ENCODE data around the gene ITGB3. TPM values are rescaled to one million over a fixed set of nuclear protein-coding genes. Genes with fewer than 3 reads are reported as not detected.

The ITGB3 gene
- total and polyA plus RNA-seq, 2 of the 8 experiments (the other 6 are each of a cell fraction or from before 2014, with no cell fraction given): 0.08 to 0.09 TPM

DNA sequence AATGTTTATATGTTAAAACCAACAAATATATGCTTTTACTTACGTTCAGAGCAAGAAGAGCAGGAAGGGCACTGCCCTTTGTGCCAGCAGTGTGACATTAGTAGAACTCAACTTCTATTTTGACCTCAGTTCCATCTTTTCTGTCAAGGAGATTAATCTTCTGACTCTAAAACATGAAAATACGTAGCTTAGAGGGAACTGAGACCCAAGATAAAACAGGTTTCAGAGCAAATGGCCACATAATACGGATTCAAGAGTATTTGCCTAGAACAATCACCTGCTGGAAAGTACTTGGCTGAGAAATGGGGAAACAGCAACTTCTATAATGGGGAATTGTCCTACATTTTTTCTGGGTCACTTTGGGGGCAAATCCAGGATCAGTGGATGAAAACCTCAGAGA, 22.3 kb upstream of the ITGB3 start:
- Histone ChIP-seq H3K4ac (replicated peaks; ENCODE audit: insufficient read length, low read depth, low read length) (no peak overlapping the region), H3K4me1 (replicated peaks in 1 of 4; ENCODE audit: control insufficient read depth in 3 of 4, insufficient read depth in 4 of 4, low read length in 3 of 4) (peaks cover 0 to 3% (median 3%) of the 10 kb centered on the region in 4 experiments; a peak in 3 of 7 replicates), H3K14ac (ENCODE audit: insufficient read length) (no peak overlapping the region), H3K79me2 (ENCODE audit: control insufficient read depth in 1 of 2, insufficient read depth in 2 of 2, low read length in 2 of 2) (no peaks in the 10 kb centered on the region), H2BK20ac (ENCODE audit: low read length) (no peak overlapping the region), H3K27ac (ENCODE audit: low read depth, low read length) (no peak overlapping the region), H2AK5ac (ENCODE audit: low read depth, low read length) (no peak overlapping the region), H3K36me3 (ENCODE audit: control insufficient read depth in 2 of 4, insufficient read depth in 4 of 4, low read length in 3 of 4) (no peaks in the 10 kb centered on the region), H4K20me1 (replicated peaks in 1 of 2; ENCODE audit: control insufficient read depth in 1 of 2, insufficient read depth in 2 of 2, low read length in 2 of 2) (no peaks in the 10 kb centered on the region), H3K23me2 (ENCODE audit: low read depth, low read length) (no peaks in the 10 kb centered on the region), H2BK12ac (ENCODE audit: low read depth, low read length) (no peak overlapping the region), H4K8ac (ENCODE audit: extremely low read depth, insufficient read depth, low read length) (no peak overlapping the region), H3K9ac (replicated peaks in 1 of 4; ENCODE audit: extremely low read depth in 1 of 4, low read depth in 3 of 4, low read length in 3 of 4) (no peak overlapping the region), H3K79me1 (ENCODE audit: low read depth, low read length) (no peaks in the 10 kb centered on the region), H3K27me3 (replicated peaks in 1 of 4; ENCODE audit: control insufficient read depth in 3 of 4, extremely low read depth in 1 of 4, insufficient read depth in 3 of 4, low read length in 3 of 4) (0 out of 7 replicates have a peak, but pooled peaks cover 0 to 1% (median 0%) of the 10 kb centered on the region in 4 experiments), H3K56ac (replicated peaks; ENCODE audit: insufficient read length, low read depth, low read length) (no peak overlapping the region), H3K4me3 (ENCODE audit: extremely low read depth in 1 of 4, insufficient read depth in 2 of 4, low read depth in 3 of 4, low read length in 4 of 4) (no peak overlapping the region), H4K91ac (replicated peaks; ENCODE audit: insufficient read length, low read length) (no peak overlapping the region), H4K5ac (ENCODE audit: insufficient read length, low read depth, low read length) (no peak overlapping the region), H2BK120ac (replicated peaks; ENCODE audit: low read depth, low read length) (no peak overlapping the region), H2BK5ac (ENCODE audit: low read depth, low read length) (no peak overlapping the region), H2AFZ (ENCODE audit: low read length) (no peak overlapping the region), H3K9me3 (ENCODE audit: insufficient read depth in 2 of 2, low read depth in 1 of 2, low read length in 1 of 2) (no peaks in the 10 kb centered on the region), H3K4me2 (ENCODE audit: insufficient read depth in 1 of 2, low read depth in 2 of 2, low read length in 2 of 2) (no peak overlapping the region), H2BK15ac (ENCODE audit: low read length) (no peak overlapping the region), H3K18ac (ENCODE audit: extremely low read depth, low read length) (no peak overlapping the region), H3K23ac (ENCODE audit: insufficient read length) (no peak overlapping the region)
- ChIA-PET POLR2A (ENCODE audit: partially characterized antibody) (interaction anchor here (0.6 kb wide), 1 partner anchor 308 kb away, joined by 3 read pairs; no protein-coding TSS in a partner anchor), CTCF (ENCODE audit: partially characterized antibody) (interaction anchor here (0.7 to 7.3 kb wide), 5 partner anchors 9 to 1399 kb away, joined by 3 to 105 read pairs (median 13); no protein-coding TSS in a partner anchor)
- TF ChIP-seq SIN3A (conservative IDR thresholded peaks at IDR 0.05 in 1 of 2, IDR thresholded peaks at IDR 0.05 in 1 of 2; ENCODE audit: low read depth in 1 of 2, low read length in 2 of 2): no peak
- no peak for FAIRE-seq
- WGBS, 2 experiments (ENCODE audit: extremely low coverage in 1 of 2, insufficient coverage in 1 of 2, insufficient read length in 1 of 2, insufficient replicate concordance in 2 of 2, low coverage in 1 of 2, low lambda C conversion rate in 2 of 2, missing lambda C conversion rate in 1 of 2): 63% methylated on average over 3 of the region's 3 CpGs; no CpG with 5 or more reads in 1 of the 2 experiments
- DNase-seq (ENCODE audit: low read depth in 1 of 2, low spot score in 2 of 2): no peak
